GM18870 (cell line): ENCODE measurements around the gene EFHC1.

Experiments
- ATAC-seq: cut with Tn5 transposase; IDR thresholded peaks from one replicate; pipeline ENCODE4 v1.9.1; 2021; ENCODE audit warnings: moderate library complexity; ENCODE audit not compliant: unreplicated experiment

EFHC1 gene

DNA sequence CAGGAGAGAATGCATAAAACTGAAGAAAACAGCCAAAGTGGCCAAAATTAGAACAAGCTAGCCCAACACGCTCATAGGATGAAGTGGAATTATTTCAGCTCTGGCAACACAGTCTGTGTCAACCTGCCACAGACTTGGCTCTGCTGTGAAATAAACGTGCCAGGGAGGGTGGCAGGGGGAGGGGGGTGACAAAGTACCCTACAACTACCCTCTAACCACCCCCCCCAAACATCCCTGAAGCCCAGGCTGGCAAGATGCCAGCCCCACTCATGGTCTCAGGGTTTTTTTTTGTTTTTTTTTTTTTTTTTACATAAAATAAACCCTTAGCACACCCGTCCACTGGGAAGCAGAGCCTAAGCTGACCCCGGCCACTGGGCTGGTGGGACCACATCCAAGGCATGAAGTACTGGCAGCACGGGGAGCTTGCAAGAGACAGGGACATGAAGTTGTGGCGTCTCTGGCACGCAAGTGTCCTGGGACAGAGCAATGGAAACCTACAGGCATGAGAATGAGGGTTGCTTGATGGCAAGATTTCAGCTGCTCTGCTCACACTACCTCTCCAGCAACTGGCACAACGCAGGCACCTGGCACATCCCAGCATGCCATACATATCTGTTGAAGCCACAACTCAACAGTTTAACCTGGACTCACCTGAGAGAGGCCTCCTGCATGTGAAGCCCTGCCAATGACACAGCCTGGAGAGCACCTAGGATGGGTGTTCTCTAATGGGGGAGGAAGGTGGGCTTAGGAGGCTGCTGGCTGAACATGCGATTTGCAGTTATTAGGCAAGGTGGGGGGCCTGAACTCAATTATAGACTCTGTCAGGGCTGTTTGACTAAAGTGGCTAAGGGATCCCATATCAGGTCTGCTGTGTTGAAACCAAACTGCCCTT is 80.3 kb downstream of the EFHC1 start:
- ATAC-seq = no peak

DNA sequence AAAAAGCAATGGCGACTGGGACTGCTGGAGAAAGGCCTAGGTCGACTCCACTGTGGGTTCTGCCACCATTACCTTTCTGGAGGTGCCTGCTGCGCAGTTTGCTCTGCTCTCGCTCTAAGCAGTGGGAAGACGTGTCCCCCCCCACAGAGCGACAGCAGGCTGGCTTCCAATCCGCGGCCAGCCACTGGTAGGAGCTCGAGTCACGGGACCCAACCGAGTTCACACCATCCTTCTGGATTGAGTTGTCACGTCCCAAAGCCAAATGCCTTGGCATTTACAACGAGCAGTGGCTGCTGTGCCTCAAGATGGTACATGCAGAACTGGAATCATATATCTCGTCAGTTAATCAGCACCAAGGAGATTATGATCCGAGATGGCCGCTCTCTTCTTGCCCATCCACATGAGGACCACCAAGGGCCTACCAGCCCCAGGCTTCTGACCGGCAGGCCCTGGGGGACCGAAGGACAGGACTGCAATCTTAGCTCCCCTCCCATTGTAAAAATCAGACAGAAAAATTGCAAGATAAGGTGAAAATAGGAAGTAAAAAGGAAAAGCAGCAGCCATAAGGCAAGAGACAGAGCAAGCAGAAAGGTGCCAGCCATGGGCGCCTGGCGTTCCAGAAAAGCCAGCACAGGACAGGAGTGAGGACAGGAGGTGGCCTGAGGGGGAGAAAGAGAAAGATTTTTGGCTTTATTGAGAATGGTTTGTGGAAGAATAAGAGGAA is 82.3 kb downstream of the EFHC1 start:
- no peak for ATAC-seq

- no peak for ATAC-seq
Measured at GRCh38 chr6:52503323-52503747, 83.2 kb downstream of the EFHC1 start.

- no peak for ATAC-seq
Measured at GRCh38 chr6:52503851-52504781, 84.0 kb downstream of the EFHC1 start.

DNA sequence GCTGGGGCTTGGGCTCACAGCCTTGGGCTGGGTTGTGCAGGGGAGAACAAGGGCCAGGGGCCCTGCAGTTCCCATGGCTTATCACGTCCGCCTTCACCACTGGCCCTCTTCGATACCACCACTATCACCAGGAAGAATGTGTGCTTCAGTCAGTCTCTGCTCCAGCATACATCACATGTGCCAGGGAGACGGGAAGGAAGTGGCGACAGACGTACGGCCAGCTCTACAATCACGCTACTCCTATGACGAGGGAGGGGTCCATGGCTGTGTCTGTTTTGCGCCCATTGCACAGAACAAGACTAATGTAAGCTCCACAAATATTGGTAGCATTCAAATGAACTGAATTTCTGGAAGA is 84.6 kb downstream of the EFHC1 start:
- no peak for ATAC-seq

- no peak for ATAC-seq
Measured at GRCh38 chr6:52505726-52506409, 85.7 kb downstream of the EFHC1 start.

- no peak for ATAC-seq
Measured at GRCh38 chr6:52506476-52506875, 86.3 kb downstream of the EFHC1 start.

DNA sequence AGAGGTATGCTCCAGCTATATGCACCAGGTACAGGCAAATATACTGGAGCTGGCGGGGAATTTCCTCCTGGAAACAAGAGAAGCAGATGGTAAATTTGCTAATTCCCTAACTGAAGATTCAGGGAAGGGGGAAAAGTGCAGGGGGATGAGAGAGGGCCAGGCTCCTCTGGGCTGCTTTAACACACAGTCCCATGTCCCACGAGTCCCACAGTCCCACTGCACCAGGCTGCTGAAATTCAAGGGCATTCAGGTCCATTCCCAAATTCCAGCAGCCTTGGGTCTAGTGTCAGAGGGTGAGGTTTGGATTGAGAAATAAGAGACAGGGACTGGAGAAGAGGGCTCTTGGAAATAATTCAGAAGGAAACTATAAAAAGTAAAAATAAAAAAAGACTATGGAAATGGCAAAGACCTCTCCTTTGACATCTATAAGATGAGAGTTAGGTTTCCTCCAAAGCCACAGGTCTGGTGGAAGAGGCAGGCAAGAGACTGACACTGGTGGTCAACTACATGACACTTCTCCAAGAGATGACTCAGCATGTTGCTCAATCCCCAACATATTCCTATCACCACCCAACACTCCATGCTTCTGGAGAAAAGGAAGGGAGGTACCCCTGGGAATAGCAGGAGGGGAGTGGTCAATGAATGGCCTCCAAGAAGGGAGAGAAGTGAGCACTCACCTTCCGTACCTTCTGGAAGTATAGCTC is 87.6 kb downstream of the EFHC1 start:
- ATAC-seq = no peak

- ATAC-seq = no peak
Measured at GRCh38 chr6:52508261-52508739, 88.2 kb downstream of the EFHC1 start.

- ATAC-seq = no peak
Measured at GRCh38 chr6:52509281-52510212, 89.4 kb downstream of the EFHC1 start.

DNA sequence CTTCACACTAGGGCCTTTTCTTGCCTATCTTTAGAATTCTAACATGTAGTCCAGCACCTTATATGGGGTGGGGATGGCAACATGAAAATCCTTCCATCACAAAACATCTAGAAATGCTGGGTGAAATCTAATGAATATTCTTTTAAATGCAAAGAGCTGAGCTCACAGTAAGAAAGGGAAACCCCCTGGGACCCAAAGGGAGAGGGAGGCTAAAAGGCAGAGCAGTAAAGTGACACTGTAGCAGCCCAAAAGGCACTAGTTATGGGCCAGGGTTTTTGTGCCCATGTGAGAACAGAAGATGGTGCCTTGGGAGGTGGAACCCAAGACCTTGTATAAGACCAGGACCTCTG is 90.0 kb downstream of the EFHC1 start:
- ATAC-seq = no peak

GRCh38 chr6:52511163-52511562 is 91.0 kb downstream of the EFHC1 start:
- no peak for ATAC-seq

GRCh38 chr6:52511572-52512151 is 91.5 kb downstream of the EFHC1 start:
- no peak for ATAC-seq

GRCh38 chr6:52512199-52512598 is 92.1 kb downstream of the EFHC1 start:
- no peak for ATAC-seq

- no peak for ATAC-seq
Measured at GRCh38 chr6:52513464-52513863, 93.3 kb downstream of the EFHC1 start.

DNA sequence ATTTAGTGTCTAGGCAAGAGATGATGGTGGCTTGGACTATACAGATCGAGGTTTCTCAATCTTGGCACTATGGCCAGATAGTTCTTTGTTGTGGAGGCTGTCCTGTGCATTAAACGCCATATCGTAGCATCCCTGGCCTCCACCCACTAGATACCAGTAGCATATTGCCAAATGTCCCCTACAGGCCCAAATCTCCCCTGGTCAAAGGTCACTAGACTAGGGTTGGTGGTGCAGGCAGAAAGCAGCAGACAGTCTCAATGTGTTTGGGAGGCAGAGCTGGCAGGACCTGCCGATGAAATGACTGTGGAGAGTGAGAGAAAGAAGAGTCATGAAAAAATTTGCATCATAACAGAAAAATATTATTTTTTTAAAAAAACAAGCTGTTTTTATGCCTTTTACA is 93.8 kb downstream of the EFHC1 start:
- no peak for ATAC-seq

GRCh38 chr6:52514514-52514913 is 94.4 kb downstream of the EFHC1 start:
- no peak for ATAC-seq

DNA sequence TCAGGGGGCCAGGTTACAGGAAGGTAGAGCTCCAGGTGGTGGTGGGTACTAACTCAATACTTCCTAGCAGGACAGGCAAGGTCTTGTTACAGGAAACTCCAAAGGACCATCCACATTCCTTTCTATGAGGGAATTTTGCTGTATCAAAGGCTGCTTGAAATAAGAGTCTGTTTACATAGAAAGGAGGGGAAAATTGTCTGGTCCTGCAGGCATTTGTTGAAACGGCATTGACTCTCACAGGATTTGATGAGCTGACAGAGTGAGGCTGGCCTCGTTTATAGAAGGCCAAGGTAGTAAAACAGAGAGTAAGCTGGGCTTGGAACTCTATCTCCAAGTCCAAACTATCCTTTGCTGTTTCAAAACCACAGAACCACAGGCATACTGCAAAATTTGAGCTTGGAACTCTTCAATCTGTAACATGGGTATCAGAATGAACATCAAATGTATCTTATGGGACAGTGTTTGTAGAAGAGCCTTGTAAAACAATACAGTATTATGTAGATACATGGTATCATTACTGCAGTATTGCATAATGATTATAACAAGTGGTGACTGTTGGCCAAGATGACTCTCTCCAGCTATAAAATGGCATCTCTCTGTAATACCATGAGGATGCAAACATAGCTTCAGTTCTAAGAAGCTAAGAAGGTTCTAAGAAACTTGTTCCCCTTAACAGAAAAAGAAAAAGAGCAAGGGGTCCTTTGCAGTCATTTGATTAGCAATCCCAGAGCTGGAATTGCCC is 95.2 kb downstream of the EFHC1 start:
- no peak for ATAC-seq
